ENCODE results near the gene SLC26A1.

DNA sequence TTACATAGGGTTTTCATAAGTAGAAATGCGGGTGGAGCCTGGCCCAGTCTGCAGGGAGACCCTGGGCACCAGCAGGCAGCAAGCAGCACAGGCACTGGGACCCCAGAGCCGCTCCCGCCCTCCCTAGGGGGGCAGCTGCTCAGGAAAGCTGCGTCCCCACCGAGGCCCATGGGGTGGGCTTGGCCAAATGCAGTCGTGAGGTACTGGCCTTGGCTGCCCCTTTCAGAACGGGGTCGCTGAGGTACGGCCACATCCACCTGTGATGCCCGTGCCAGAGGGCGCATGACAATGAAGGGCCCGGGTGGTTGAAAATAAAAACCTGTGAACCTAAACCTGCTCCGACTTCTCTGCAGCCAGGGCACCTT, 44.3 kb downstream of the SLC26A1 start:
- no peak for TF ChIP-seq POLR2A (IDR thresholded peaks at IDR 0.05)
- TF ChIP-seq, protein P1, sequence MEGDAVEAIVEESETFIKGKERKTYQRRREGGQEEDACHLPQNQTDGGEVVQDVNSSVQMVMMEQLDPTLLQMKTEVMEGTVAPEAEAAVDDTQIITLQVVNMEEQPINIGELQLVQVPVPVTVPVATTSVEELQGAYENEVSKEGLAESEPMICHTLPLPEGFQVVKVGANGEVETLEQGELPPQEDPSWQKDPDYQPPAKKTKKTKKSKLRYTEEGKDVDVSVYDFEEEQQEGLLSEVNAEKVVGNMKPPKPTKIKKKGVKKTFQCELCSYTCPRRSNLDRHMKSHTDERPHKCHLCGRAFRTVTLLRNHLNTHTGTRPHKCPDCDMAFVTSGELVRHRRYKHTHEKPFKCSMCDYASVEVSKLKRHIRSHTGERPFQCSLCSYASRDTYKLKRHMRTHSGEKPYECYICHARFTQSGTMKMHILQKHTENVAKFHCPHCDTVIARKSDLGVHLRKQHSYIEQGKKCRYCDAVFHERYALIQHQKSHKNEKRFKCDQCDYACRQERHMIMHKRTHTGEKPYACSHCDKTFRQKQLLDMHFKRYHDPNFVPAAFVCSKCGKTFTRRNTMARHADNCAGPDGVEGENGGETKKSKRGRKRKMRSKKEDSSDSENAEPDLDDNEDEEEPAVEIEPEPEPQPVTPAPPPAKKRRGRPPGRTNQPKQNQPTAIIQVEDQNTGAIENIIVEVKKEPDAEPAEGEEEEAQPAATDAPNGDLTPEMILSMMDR (IDR thresholded peaks at IDR 0.05): no peak
- no peak for TF ChIP-seq POLR2AphosphoS5 (IDR thresholded peaks at IDR 0.05)
